Left lung (tissue), 10 donors: Measurements from ENCODE around the gene GSTA4. TPM values are rescaled to one million over a fixed set of nuclear protein-coding genes. Genes with fewer than 3 reads are reported as not detected.
A peak's percentile ranks its signal among the peaks of the same experiment; 100 is the strongest.

Experiments used
- ATAC-seq: fragments of 200-7000 bp; cut with Tn5 transposase; one replicate; pipeline ENCODE4 v1.9.1; 2020; ENCODE audit warnings: moderate library complexity
- DNase-seq, 4 donors: peaks; one replicate each; pipeline ENCODE4 v3.0.0-alpha.2; 2013 to 2020
- H3K27ac ChIP-seq, 2 donors: fragments of 200-600 bp; sonication (generic) in 1 of 2; one replicate each; pipeline versions ENCODE4 v1.5.0 to v1.8.0; 2020 to 2021
- H3K27me3 ChIP-seq, 2 donors: fragments of 200-600 bp; sonication (generic) in 1 of 2; one replicate each; pipeline versions ENCODE4 v1.5.0 to v1.8.0; 2020 to 2021
- H3K36me3 ChIP-seq, 2 donors: fragments of 200-600 bp; sonication (generic) in 1 of 2; one replicate each; pipeline versions ENCODE4 v1.5.0 to v1.8.0; 2020 to 2021
- H3K4me1 ChIP-seq, 2 donors: fragments of 200-600 bp; one replicate each; pipeline ENCODE4 v1.8.0; 2021
- H3K4me3 ChIP-seq, 2 donors: fragments of 200-600 bp; sonication (generic) in 1 of 2; one replicate each; pipeline versions ENCODE4 v1.5.0 to v1.8.0; 2020 to 2021; ENCODE audit warnings: mild to moderate bottlenecking in 1 of 2
- H3K9me3 ChIP-seq, 2 donors: fragments of 200-600 bp; sonication (generic) in 1 of 2; one replicate each; pipeline versions ENCODE4 v1.5.0 to v1.8.0; 2020 to 2021
- CTCF ChIP-seq, 2 donors: fragments of 200-600 bp; sonication (generic) in 1 of 2; IDR thresholded peaks; one replicate each; pipeline versions ENCODE4 v1.5.0 to v1.8.0; 2021; ENCODE audit warnings: antibody characterized with exemption in 2 of 2
- intact Hi-C, 2 donors: fragments of 100-400 bp; cut with DNase I; formaldehyde crosslinking; loops; one replicate each; pipeline versions ENCODE4 v1.11.2 to v1.14.2; 2022
- polyA plus RNA-seq, 6 donors: library from polyadenylated mRNA; unstranded; fragments of 120-200 nt; gene quantifications; one replicate each; pipeline ENCODE4 v1.2.1, GENCODE V29; 2013; ENCODE audit not compliant: insufficient read length in 6 of 6
- total RNA-seq, 2 donors: library from RNA; stranded (reverse); fragmentation: NEBNext Ultra II Directional; extraction: Animal tissue kit (Norgen Biotek cat#: 25700); gene quantifications; one replicate each; pipeline ENCODE4 v1.2.1, GENCODE V29; 2021
- donor health status: DM: no; HTN: yes; CAD: no.
- donor health status: DM: no; HTN: no; CAD: no.

Gene GSTA4
- total and polyA plus RNA-seq, 8 donors = 49.1 to 138 (median 130) TPM

- intact Hi-C loops = no loop called here
- Histone ChIP-seq H3K9me3 (no peaks in the 10 kb centered on the region), H3K36me3 (no peaks in the 10 kb centered on the region), H3K4me3 (no peak overlapping the region), H3K27me3 (no peaks in the 10 kb centered on the region), H3K4me1 (no peaks in the 10 kb centered on the region), H3K27ac (peak overlapping the region; percentile 36 to 38)
- DNase-seq = peak in 1 of 4 donors; percentile 45
- no peak for TF ChIP-seq CTCF (IDR thresholded peaks at IDR 0.05)
- ATAC-seq = peak; percentile 82
Observed at GRCh38 chr6:52931351-52931750, 63.7 kb downstream of the GSTA4 start.

GRCh38 chr6:52929321-52930164, 65.5 kb downstream of the GSTA4 start:
- no peak for TF ChIP-seq CTCF (IDR thresholded peaks at IDR 0.05)
- peak; percentile 75 for ATAC-seq
- intact Hi-C loops = no loop called here
- peak in 1 of 4 donors; percentile 49 for DNase-seq
- H3K9me3 ChIP-seq = no peaks in the 10 kb centered on the region
- no peaks in the 10 kb centered on the region for H3K4me1 ChIP-seq
- peak overlapping the region in 1 of 2 donors; percentile 17 for H3K27ac ChIP-seq
- no peaks in the 10 kb centered on the region for H3K27me3 ChIP-seq
- H3K36me3 ChIP-seq = no peaks in the 10 kb centered on the region
- H3K4me3 ChIP-seq = no peak overlapping the region

Other genes starting within 250 kb of the GSTA4 start
- 1 to 10 TPM in 1 of 2 donors, not detected in 1; 2.7 TPM for gene GSTA2, start 231.8 kb downstream of the GSTA4 start, total RNA-seq
- under 1 TPM in 1 of 6 donors, not detected in 5; 0.13 TPM for gene GSTA2, start 231.8 kb downstream of the GSTA4 start, polyA plus RNA-seq
- gene GSTA1, start 191.5 kb downstream of the GSTA4 start, total RNA-seq = 1 to 10 TPM; 3.8 to 9.3 TPM
- gene GSTA1, start 191.5 kb downstream of the GSTA4 start, polyA plus RNA-seq = 1 to 10 TPM in 5 of 6 donors, under 1 TPM in 1; 0.94 to 5.0 (median 3.7) TPM
- not detected for gene GSTA5, start 154.5 kb downstream of the GSTA4 start, total RNA-seq
- gene GSTA5, start 154.5 kb downstream of the GSTA4 start, polyA plus RNA-seq = not detected
- gene GSTA3, start 85.6 kb downstream of the GSTA4 start, total RNA-seq = under 1 TPM in 1 of 2 donors, not detected in 1; 0.50 TPM
- gene GSTA3, start 85.6 kb downstream of the GSTA4 start, polyA plus RNA-seq = 1 to 10 TPM in 4 of 6 donors, under 1 TPM in 2; 0.20 to 1.9 (median 1.2) TPM
- 10 to 100 TPM; 12.3 to 13.7 TPM for gene CILK1, start 66.5 kb upstream of the GSTA4 start, total RNA-seq
- 10 to 100 TPM; 18.1 to 22.0 (median 19.3) TPM for gene CILK1, start 66.5 kb upstream of the GSTA4 start, polyA plus RNA-seq
- gene FBXO9, start 70.1 kb upstream of the GSTA4 start, total RNA-seq = 100 to 1,000 TPM in 1 of 2 donors, 10 to 100 TPM in 1; 77.6 to 111 TPM
- 100 to 1,000 TPM in 5 of 6 donors, 10 to 100 TPM in 1; 77.9 to 127 (median 113) TPM for gene FBXO9, start 70.1 kb upstream of the GSTA4 start, polyA plus RNA-seq
- under 1 TPM in 1 of 2 donors, not detected in 1; 0.18 TPM for gene GCM1, start 153.6 kb upstream of the GSTA4 start, total RNA-seq
- gene GCM1, start 153.6 kb upstream of the GSTA4 start, polyA plus RNA-seq = under 1 TPM in 1 of 6 donors, not detected in 5; 0.06 TPM